Measurements from ENCODE around the gene CALM1.

Gene CALM1

GRCh38 chr14:90396341-90397339, at the start of gene CALM1 (continued):
- peak; percentile 92 for TF ChIP-seq PRDM10 (tag by site-specific recombination; IDR thresholded peaks at IDR 0.05)
- TF ChIP-seq ZNF580 (tag by site-specific recombination; IDR thresholded peaks at IDR 0.05), result peak; percentile 79
- TF ChIP-seq ZNF132 (tag by site-specific recombination; IDR thresholded peaks at IDR 0.05; ENCODE audit: borderline replicate concordance), result no peak
- peak; percentile 77 for TF ChIP-seq IKZF3 (tag by site-specific recombination; IDR thresholded peaks at IDR 0.05)
- TF ChIP-seq ZNF350 (tag by site-specific recombination; IDR thresholded peaks at IDR 0.05), result no peak
- peak; percentile 83 for TF ChIP-seq KLF9 (tag by site-specific recombination; IDR thresholded peaks at IDR 0.05; ENCODE audit: low read depth)
- peak; percentile 74 for TF ChIP-seq ZBTB17 (tag by site-specific recombination; IDR thresholded peaks at IDR 0.05)
- TF ChIP-seq ZNF791 (tag by site-specific recombination; IDR thresholded peaks at IDR 0.05), result no peak
- TF ChIP-seq AEBP2 (tag by site-specific recombination; IDR thresholded peaks at IDR 0.05; ENCODE audit: borderline replicate concordance), result no peak
- TF ChIP-seq ZNF404 (tag by site-specific recombination; IDR thresholded peaks at IDR 0.05), result no peak
- no peak for TF ChIP-seq ZBTB49 (tag by site-specific recombination; IDR thresholded peaks at IDR 0.05; ENCODE audit: low read depth)
- TF ChIP-seq ZNF2 (tag by site-specific recombination; IDR thresholded peaks at IDR 0.05), result peak; percentile 89
- no peak for TF ChIP-seq ZNF555 (tag by site-specific recombination; conservative IDR thresholded peaks at IDR 0.05)
- peak; percentile 91 for TF ChIP-seq ZNF335 (tag by site-specific recombination; conservative IDR thresholded peaks at IDR 0.05)
- TF ChIP-seq ZNF692 (tag by site-specific recombination; IDR thresholded peaks at IDR 0.05), result peak; percentile 83
- TF ChIP-seq ZNF701 (tag by site-specific recombination; IDR thresholded peaks at IDR 0.05), result 0 out of 2 replicates have a peak, but pooled peaks have one; percentile 11
- TF ChIP-seq YY2 (tag by site-specific recombination; IDR thresholded peaks at IDR 0.05), result peak; percentile 89
- TF ChIP-seq PBX3 (CRISPR knock-in tag; IDR thresholded peaks at IDR 0.05), result 0 out of 2 replicates have a peak, but pooled peaks have one; percentile 62
- TF ChIP-seq ZBTB8A (tag by site-specific recombination; IDR thresholded peaks at IDR 0.05), result peak; percentile 69
- TF ChIP-seq ZNF16 (tag by site-specific recombination; IDR thresholded peaks at IDR 0.05; ENCODE audit: low read depth), result no peak; the same call in 1 of the 2 replicates
- no peak for TF ChIP-seq ZNF138 (tag by site-specific recombination; IDR thresholded peaks at IDR 0.05; ENCODE audit: borderline replicate concordance)
- peak; percentile 69 for TF ChIP-seq ZNF629 (tag by site-specific recombination; IDR thresholded peaks at IDR 0.05)
- no peak for TF ChIP-seq ZNF777 (tag by site-specific recombination; IDR thresholded peaks at IDR 0.05; ENCODE audit: borderline replicate concordance)
- TF ChIP-seq ZNF184 (tag by site-specific recombination; IDR thresholded peaks at IDR 0.05), result peak; percentile 90
- TF ChIP-seq ZBTB26 (tag by site-specific recombination; optimal IDR thresholded peaks at IDR 0.05), result peak; percentile 96
- TF ChIP-seq ZNF707 (tag by site-specific recombination; IDR thresholded peaks at IDR 0.05), result no peak

Data from HEK293 (cell line).